Measurements from ENCODE around the gene NME4. TPM values are rescaled to one million over a fixed set of nuclear protein-coding genes. Genes with fewer than 3 reads are reported as not detected.

NME4 gene
- polyA plus RNA-seq, 1 of the 3 experiments (the other 2 are of a cell fraction), result 509 TPM

DNA sequence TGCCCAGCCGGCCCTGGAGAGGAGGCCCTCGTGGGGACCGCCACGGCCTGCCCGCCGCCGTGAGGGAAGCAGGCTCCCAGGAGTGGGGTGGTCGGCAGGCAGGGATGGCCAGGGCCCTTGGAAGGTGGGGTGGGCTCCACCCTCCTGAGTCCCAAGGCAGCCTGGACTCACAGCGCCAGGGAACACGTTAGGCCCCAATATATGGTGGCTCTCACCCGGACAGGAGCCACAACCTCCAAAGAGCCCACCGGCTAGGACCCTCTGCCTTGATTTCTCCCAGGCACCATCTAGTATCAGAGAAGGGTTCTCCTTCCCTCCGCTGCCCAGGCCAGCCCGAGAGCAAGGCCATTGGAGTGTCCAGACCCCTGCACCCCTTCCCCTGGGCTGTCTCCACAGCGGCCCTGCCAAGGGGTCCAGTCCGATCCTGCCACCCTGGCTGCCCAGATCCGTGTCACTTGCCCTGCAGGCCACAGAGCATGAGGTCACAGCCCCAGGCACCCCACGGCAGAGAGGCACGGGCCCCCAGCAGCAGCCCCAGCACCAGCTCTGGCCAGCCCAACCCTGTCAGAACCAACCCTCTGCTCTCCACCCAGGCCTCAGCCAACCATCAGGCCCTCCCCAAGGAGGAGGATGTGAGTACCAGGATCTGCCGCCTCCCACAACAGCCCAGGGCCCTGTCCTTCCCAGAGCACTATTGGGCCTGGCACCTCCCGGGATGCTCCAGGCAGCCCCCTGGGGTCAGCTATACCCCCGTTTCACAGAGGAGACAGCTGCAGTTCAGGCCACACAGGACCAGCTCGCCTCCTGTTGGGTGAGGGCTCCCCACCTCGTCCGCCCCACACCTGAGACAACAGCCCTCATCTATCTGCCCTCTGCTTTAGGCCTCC is 43.4 kb upstream of the NME4 start:
- CTCF ChIA-PET, result interaction anchor here (0.6 to 3.9 kb wide), 9 partner anchors 9 to 247 kb away, joined by 3 to 21 read pairs (median 4); partner anchors contain the start of genes FAM234A and HBQ1
- POLR2A ChIA-PET, result interaction anchor here (1.6 kb wide), 1 partner anchor 8 kb away, joined by 3 read pairs; no protein-coding TSS in a partner anchor
- peak overlapping the region; percentile 71; the same call in 1 of the 2 replicates for H3K4me2 ChIP-seq

More for the DNA sequence above, 43.4 kb upstream of the NME4 start:
- Histone ChIP-seq H3K9me2 (no peaks in the 10 kb centered on the region), H3K79me2 (ENCODE audit: insufficient read depth) (peaks cover 33% of the 10 kb centered on the region), H3K4me1 (ENCODE audit: control insufficient read depth in 1 of 2, insufficient read depth in 2 of 2, low read depth in 1 of 2, low read length in 1 of 2) (peaks cover 0 to 4% of the 10 kb centered on the region in 2 experiments; a peak in 2 of 4 replicates), H3K27me3 (ENCODE audit: insufficient read depth) (no peaks in the 10 kb centered on the region), H3K9me3 (no peaks in the 10 kb centered on the region), H2AFZ (ENCODE audit: low read depth) (0 out of 2 replicates have a peak overlapping the region, but pooled peaks have one; percentile 41), H3K27ac (ENCODE audit: low read depth in 2 of 2, low read length in 1 of 2) (no peak overlapping the region; a peak in 1 of 4 replicates), H4K20me1 (ENCODE audit: insufficient read depth) (peaks cover 22% of the 10 kb centered on the region), H3K4me3 (ENCODE audit: low read depth in 2 of 2, low read length in 1 of 2) (peak overlapping the region; percentile 39 to 46; a peak in 3 of 4 replicates), H3K9ac (peak overlapping the region; percentile 36; the same call in 1 of the 2 replicates), H3K36me3 (replicated peaks in 1 of 2; ENCODE audit: control insufficient read depth in 1 of 2, insufficient read depth in 2 of 2, low read length in 1 of 2) (peaks cover 4 to 7% of the 10 kb centered on the region in 2 experiments), H3F3A (replicated peaks; ENCODE audit: insufficient read depth) (no peaks in the 10 kb centered on the region)
- TF ChIP-seq RXRA (IDR thresholded peaks at IDR 0.05; ENCODE audit: borderline replicate concordance, low read depth), result no peak
- TF ChIP-seq, protein P1, sequence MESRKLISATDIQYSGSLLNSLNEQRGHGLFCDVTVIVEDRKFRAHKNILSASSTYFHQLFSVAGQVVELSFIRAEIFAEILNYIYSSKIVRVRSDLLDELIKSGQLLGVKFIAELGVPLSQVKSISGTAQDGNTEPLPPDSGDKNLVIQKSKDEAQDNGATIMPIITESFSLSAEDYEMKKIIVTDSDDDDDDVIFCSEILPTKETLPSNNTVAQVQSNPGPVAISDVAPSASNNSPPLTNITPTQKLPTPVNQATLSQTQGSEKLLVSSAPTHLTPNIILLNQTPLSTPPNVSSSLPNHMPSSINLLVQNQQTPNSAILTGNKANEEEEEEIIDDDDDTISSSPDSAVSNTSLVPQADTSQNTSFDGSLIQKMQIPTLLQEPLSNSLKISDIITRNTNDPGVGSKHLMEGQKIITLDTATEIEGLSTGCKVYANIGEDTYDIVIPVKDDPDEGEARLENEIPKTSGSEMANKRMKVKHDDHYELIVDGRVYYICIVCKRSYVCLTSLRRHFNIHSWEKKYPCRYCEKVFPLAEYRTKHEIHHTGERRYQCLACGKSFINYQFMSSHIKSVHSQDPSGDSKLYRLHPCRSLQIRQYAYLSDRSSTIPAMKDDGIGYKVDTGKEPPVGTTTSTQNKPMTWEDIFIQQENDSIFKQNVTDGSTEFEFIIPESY (IDR thresholded peaks at IDR 0.05; ENCODE audit: borderline replicate concordance, low read depth), result no peak
- no peak for TF ChIP-seq NFIC (IDR thresholded peaks at IDR 0.05; ENCODE audit: borderline replicate concordance)
- no peak for TF ChIP-seq CHD2 (IDR thresholded peaks at IDR 0.05; ENCODE audit: low read length, partially characterized antibody)
- no peak for TF ChIP-seq CTCF (IDR thresholded peaks at IDR 0.05)
- DNase-seq, result no peak
- WGBS (ENCODE audit: low lambda C conversion rate), result 60% methylated on average over 8 of the region's 25 CpGs
